ENCODE results near the gene CCDC85B. TPM values are rescaled to one million over a fixed set of nuclear protein-coding genes. Genes with fewer than 3 reads are reported as not detected.
A peak's percentile ranks its signal among the peaks of the same experiment; 100 is the strongest.
"Not testable (repeated sequence)": the region's sequence is repeated elsewhere in the genome, so short reads cannot be mapped to it uniquely, and the experiment has no call there.

The CCDC85B gene
- total RNA-seq, 4 donors from 2014 or later = 7.9 to 140 (median 23.1) TPM

DNA sequence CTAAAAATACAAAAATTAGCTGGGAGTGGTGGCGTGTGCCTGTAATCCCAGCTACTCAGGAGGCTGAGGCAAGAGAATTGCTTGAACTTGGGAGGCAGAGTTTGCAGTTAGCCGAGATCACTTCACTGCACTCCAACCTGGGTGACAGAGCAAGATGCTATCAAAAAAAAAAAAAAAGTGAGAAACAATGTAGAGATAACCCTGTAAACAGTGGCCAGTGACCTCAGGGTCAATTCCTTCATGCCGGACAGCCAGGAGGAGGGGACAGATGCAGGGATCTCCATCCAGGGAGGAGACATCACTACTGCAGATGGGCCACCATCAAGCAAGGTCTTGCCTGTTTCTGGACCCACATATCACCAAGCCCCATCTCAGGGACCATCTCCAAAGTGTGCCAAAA, 42.7 kb upstream of the CCDC85B start:
- TF ChIP-seq POLR2A (IDR thresholded peaks at IDR 0.05) (no peak), POLR2AphosphoS5 (IDR thresholded peaks at IDR 0.05) (no peak), EP300 (IDR thresholded peaks at IDR 0.05; ENCODE audit: low read depth) (no peak)
- TF ChIP-seq, protein P1, sequence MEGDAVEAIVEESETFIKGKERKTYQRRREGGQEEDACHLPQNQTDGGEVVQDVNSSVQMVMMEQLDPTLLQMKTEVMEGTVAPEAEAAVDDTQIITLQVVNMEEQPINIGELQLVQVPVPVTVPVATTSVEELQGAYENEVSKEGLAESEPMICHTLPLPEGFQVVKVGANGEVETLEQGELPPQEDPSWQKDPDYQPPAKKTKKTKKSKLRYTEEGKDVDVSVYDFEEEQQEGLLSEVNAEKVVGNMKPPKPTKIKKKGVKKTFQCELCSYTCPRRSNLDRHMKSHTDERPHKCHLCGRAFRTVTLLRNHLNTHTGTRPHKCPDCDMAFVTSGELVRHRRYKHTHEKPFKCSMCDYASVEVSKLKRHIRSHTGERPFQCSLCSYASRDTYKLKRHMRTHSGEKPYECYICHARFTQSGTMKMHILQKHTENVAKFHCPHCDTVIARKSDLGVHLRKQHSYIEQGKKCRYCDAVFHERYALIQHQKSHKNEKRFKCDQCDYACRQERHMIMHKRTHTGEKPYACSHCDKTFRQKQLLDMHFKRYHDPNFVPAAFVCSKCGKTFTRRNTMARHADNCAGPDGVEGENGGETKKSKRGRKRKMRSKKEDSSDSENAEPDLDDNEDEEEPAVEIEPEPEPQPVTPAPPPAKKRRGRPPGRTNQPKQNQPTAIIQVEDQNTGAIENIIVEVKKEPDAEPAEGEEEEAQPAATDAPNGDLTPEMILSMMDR (IDR thresholded peaks at IDR 0.05) = no peak
- Histone ChIP-seq H3K4me1 (peaks cover 5 to 27% (median 12%) of the 10 kb centered on the region in 4 donors), H3K9me3 (no peaks in the 10 kb centered on the region), H3K27me3 (no peaks in the 10 kb centered on the region), H3K27ac (no peak overlapping the region), H3K4me3 (no peak overlapping the region), H3K36me3 (peaks cover 0 to 12% (median 0%) of the 10 kb centered on the region in 4 donors)
- no peak for DNase-seq
- WGBS, 2 donors (ENCODE audit: low coverage in 1 of 2) = 82 to 89% methylated on average over 1 to 3 of the region's 3 CpGs
- in situ Hi-C loops (cut with MboI; ENCODE audit: low pct_ligation_motif_present in 1 of 4, low pct_unique_long_range_greater_than_20kb in 1 of 4, low sequenced_read_pairs in 3 of 4) (no loop called here), intact Hi-C loops (cut with DNase I; ENCODE audit: low total_unique reads) (no loop called here)

DNA sequence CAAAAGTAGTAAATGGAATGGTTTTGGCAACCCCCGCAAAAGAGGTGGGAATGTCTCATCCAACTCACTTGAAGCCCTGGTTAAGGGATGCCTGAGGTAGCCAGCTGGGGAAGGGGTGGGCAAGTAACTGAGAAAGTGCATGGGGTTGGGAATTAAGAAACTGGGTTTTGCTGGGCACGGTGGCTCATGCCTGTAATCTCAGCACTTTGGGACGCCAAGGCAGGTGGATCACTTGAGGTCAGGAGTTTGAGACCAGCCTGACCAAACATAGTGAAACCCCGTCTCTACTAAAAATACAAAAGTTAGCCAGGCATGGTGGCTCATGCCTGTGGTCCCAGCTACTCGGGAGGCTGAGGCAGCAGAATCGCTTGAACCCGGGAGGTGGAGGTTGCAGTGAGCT, 41.8 kb upstream of the CCDC85B start:
- in situ Hi-C loops (cut with MboI; ENCODE audit: low pct_ligation_motif_present in 1 of 4, low pct_unique_long_range_greater_than_20kb in 1 of 4, low sequenced_read_pairs in 3 of 4); H3K27ac ChIP-seq; H3K4me3 ChIP-seq; DNase-seq; H3K9me3 ChIP-seq; intact Hi-C loops (cut with DNase I; ENCODE audit: low total_unique reads); H3K27me3 ChIP-seq: not testable (repeated sequence)
- peaks cover 15 to 31% (median 21%) of the 10 kb centered on the region in 4 donors for H3K4me1 ChIP-seq
- peaks cover 0 to 12% (median 0%) of the 10 kb centered on the region in 4 donors for H3K36me3 ChIP-seq
- WGBS, 2 donors (ENCODE audit: low coverage in 1 of 2) = 40 to 76% methylated on average over 1 to 7 of the region's 7 CpGs

DNA sequence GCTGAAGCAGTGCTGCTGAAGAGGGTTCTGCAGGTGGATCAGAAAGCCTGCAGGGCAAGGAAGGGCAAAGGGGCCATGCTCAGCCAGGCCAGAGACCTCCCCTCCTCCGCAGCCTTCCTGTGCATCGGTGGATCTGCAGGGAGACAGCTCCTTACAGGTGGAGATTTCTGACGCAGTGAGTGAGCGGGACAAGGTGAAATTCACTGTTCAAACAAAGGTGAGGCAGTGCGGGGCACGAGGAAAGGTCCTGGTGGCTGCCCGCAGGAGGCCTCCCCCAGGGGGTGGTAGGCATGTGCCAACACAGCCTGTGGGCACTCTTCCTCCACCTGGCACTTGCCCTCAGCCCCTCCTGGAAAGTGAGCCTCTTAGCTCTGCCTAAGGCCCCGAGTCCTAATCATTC, 41.1 kb upstream of the CCDC85B start:
- in situ Hi-C loops (cut with MboI; ENCODE audit: low pct_ligation_motif_present in 1 of 4, low pct_unique_long_range_greater_than_20kb in 1 of 4, low sequenced_read_pairs in 3 of 4) (no loop called here), intact Hi-C loops (cut with DNase I; ENCODE audit: low total_unique reads) (no loop called here)
- DNase-seq = peak; percentile 27
- TF ChIP-seq, protein P1 (IDR thresholded peaks at IDR 0.05) = no peak
- no peak for TF ChIP-seq EP300 (IDR thresholded peaks at IDR 0.05; ENCODE audit: low read depth)
- TF ChIP-seq POLR2AphosphoS5 (IDR thresholded peaks at IDR 0.05) = no peak
- TF ChIP-seq POLR2A (IDR thresholded peaks at IDR 0.05) = no peak
- Histone ChIP-seq H3K36me3 (peaks cover 0 to 16% (median 1%) of the 10 kb centered on the region in 4 donors), H3K27ac (no peak overlapping the region), H3K4me1 (peaks cover 16 to 28% (median 26%) of the 10 kb centered on the region in 4 donors), H3K4me3 (no peak overlapping the region), H3K27me3 (no peaks in the 10 kb centered on the region), H3K9me3 (no peaks in the 10 kb centered on the region)
- 58% methylated on average over 8 of the region's 8 CpGs; no CpG with 5 or more reads in 1 of the 2 donors for WGBS, 2 donors (ENCODE audit: low coverage in 1 of 2)

DNA sequence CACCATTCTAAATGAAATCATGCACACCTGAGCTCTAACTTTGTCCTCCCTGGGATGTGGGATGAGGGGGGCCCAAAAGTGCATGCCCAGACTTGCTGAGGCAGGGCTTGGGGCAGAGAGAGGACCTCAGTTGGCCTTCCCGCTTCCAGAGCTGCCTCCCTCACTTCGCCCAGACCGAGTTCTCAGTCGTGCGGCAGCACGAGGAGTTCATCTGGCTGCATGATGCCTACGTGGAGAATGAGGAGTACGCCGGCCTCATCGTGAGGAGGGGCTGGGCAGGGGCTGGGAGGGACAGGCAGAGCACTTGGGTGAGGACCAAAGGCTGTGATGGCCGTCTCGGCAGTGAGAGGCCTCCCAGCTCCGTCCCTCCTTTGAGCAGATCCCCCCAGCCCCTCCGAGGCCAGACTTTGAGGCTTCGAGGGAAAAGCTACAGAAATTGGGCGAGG, 40.7 kb upstream of the CCDC85B start:
- H3K27ac ChIP-seq = no peak overlapping the region
- WGBS, 2 donors (ENCODE audit: low coverage in 1 of 2) = 72% methylated on average over 16 of the region's 16 CpGs; no CpG with 5 or more reads in 1 of the 2 donors
- peaks cover 16 to 32% (median 28%) of the 10 kb centered on the region in 4 donors for H3K4me1 ChIP-seq
- TF ChIP-seq, protein P1 (IDR thresholded peaks at IDR 0.05) = no peak
- TF ChIP-seq POLR2A (IDR thresholded peaks at IDR 0.05) = peak; percentile 22
- no peak for TF ChIP-seq EP300 (IDR thresholded peaks at IDR 0.05; ENCODE audit: low read depth)
- TF ChIP-seq POLR2AphosphoS5 (IDR thresholded peaks at IDR 0.05) = peak in 1 of 3 donors; percentile 3
- intact Hi-C loops (cut with DNase I; ENCODE audit: low total_unique reads) (no loop called here), in situ Hi-C loops (cut with MboI; ENCODE audit: low pct_ligation_motif_present in 1 of 4, low pct_unique_long_range_greater_than_20kb in 1 of 4, low sequenced_read_pairs in 3 of 4) (no loop called here)
- H3K9me3 ChIP-seq = no peaks in the 10 kb centered on the region
- H3K4me3 ChIP-seq = no peak overlapping the region
- no peaks in the 10 kb centered on the region for H3K27me3 ChIP-seq
- H3K36me3 ChIP-seq = peaks cover 0 to 20% (median 3%) of the 10 kb centered on the region in 4 donors
- DNase-seq = no peak
